ENCODE results near the gene FXYD4.
"Not testable (repeated sequence)": the region's sequence is repeated elsewhere in the genome, so short reads cannot be mapped to it uniquely, and the experiment has no call there.

Gene FXYD4

GRCh38 chr10:43421201-43421507 is 49.7 kb downstream of the FXYD4 start:
- DNase-seq: no peak

- no peak for DNase-seq
These were observed 50.1 kb downstream of the FXYD4 start for GRCh38 chr10:43421519-43421918.

GRCh38 chr10:43421944-43422343 is 50.5 kb downstream of the FXYD4 start:
- DNase-seq: not testable (repeated sequence)

GRCh38 chr10:43424416-43424815 is 53.0 kb downstream of the FXYD4 start:
- DNase-seq: no peak
